PFSK-1 (cell line): Measurements from ENCODE around the gene WDR91.

Experiments
- FOXP2 ChIP-seq: optimal IDR thresholded peaks from 2 replicates; pipeline ENCODE3; 2011; ENCODE audit warnings: borderline replicate concordance, control low read depth, inconsistent platforms; ENCODE audit not compliant: insufficient read depth; ENCODE audit errors: extremely low read length, extremely low read depth
- POLR2AphosphoS5 ChIP-seq: IDR thresholded peaks from 2 replicates; pipeline ENCODE4 v1.6.1; 2012; ENCODE audit warnings: low read depth, mild to moderate bottlenecking, control low read depth, low read length, moderate library complexity
- REST ChIP-seq, 2 experiments: IDR thresholded peaks; 2 replicates each; pipeline versions ENCODE4 v1.6.1 to v1.8.0; 2011 to 2012; ENCODE audit warnings: low read depth in 2 of 2, low read length in 2 of 2, control low read depth in 1 of 2, inconsistent platforms in 1 of 2, mild to moderate bottlenecking in 1 of 2, moderate library complexity in 1 of 2; ENCODE audit not compliant: insufficient read depth in 1 of 2
- SIN3A ChIP-seq: IDR thresholded peaks from 2 replicates; pipeline ENCODE4 v1.6.1; 2012; ENCODE audit warnings: mild to moderate bottlenecking, low read length, moderate library complexity, borderline replicate concordance; ENCODE audit not compliant: insufficient read depth
- TAF1 ChIP-seq: IDR thresholded peaks from 2 replicates; pipeline ENCODE4 v1.6.1; 2012; ENCODE audit warnings: low read length, control low read depth, borderline replicate concordance; ENCODE audit not compliant: insufficient read depth

WDR91 gene

DNA sequence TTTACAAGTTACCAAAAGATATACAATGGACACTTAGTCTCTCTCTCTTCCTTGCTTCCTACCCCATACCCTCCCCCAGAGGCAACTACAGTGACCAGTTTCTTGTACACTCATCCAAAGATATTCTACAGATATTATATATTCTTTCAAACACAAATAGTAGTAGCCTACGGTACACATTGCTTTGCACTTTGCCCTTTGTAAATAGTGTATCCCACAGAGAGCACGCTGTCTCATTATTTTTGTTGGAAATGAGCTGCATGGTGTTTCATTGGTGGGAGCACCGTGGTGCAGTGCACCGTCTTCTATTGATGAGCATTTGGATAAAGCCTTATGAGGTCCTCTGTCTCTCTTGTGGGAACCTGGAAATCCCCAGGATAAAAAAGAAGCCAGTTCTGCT is 46.5 kb upstream of the WDR91 start:
- TF ChIP-seq TAF1, result no peak
- no peak for TF ChIP-seq SIN3A
- TF ChIP-seq REST (IDR thresholded peaks at IDR 0.05; ENCODE audit: insufficient read depth in 1 of 2, low read depth in 2 of 2, low read length in 2 of 2), result no peak
- TF ChIP-seq FOXP2, result no peak
- no peak for TF ChIP-seq POLR2AphosphoS5

DNA sequence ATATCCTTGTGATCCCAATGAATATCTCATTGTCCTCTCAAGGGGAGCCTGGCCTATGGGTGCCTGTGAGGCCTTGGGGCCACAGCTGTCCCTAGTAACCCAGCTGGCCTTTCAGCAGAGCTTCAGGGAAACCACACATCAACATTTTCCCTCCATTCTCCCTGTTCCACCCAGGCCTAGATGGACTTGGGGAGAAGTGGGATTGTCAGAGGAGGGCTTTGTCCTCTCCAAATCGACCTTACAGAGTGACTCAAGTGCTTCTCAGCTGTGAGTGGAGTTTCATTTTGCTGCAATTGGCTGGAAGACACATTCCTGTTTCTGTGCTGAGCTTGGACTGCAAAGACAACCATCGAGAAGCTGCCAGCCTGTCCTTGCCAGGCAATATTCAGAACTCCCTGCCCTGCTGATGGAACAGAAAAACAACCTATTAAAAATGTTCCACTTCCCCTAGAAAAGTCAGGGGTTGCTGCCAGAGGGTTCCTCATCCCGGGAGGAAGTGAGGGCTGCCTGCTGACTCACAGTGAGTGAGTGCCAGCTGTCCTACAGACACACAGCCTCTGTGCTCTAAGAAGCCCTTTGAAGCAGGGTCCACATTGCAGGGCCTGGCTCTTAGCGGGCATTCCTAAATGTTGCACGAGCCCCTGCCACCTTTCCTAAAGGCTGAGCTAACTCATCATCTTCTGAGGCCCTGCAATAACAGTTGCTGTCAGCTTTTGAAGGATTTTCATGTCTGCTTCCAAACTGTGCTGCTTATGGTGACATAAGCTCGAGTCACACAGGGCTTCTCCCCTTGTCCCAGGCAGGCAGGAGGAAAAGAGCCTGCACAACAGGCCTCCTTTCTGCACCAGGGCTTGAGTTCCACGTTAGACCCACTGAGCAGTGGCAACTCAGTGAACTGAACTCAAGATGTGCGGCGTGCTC is 42.8 kb upstream of the WDR91 start:
- TF ChIP-seq SIN3A (no peak), FOXP2 (no peak), REST (IDR thresholded peaks at IDR 0.05; ENCODE audit: insufficient read depth in 1 of 2, low read depth in 2 of 2, low read length in 2 of 2) (no peak), TAF1 (no peak), POLR2AphosphoS5 (no peak)

DNA sequence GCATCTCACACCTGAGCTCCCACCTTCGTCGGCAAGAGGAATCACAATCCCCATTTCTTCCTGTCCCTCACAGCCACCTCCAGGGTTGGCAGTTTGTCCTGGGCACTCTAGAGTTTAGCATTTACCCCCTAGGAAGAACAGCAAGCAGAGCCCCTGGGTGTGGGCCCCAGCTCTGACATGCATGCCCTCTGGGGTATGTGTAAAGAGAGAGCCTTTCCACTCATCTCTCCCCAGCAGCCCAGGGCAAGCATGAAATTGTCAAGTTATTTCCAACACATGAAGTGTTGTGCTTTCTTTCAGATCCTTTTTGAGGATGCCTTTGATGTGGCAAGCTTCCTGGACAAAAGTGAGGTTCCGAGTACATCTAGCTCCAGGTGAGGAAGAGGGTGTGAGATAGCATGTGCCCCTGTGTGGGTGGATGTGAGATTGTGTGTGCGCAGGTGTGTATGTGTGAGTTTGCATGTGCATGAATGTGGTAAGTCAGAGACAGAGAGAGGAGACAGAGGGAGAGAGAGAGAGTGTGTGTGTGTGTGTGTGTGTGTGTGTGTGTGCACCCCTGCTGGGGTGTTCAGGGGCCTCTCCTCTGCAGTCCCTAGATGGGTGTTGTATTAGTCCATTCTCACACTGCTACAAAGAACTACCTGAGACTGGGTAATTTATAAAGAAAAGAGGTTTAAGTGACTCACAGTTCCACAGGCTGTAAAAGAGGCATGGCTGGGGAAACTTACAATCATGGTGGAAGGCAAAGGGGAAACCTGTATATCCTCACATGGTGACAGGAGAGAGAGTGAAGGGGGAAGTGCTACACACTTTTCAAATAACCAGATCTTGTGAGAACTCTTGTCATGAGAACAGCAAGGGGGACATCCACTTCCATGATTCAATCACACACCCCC is 40.4 kb upstream of the WDR91 start:
- TF ChIP-seq FOXP2, result no peak
- no peak for TF ChIP-seq TAF1
- TF ChIP-seq SIN3A, result no peak

- TF ChIP-seq POLR2AphosphoS5, result no peak
- TF ChIP-seq TAF1, result no peak
- TF ChIP-seq SIN3A, result no peak
- TF ChIP-seq FOXP2, result no peak
- TF ChIP-seq REST (IDR thresholded peaks at IDR 0.05; ENCODE audit: insufficient read depth in 1 of 2, low read depth in 2 of 2, low read length in 2 of 2), result no peak
Observed at GRCh38 chr7:135248546-135248945, 37.2 kb upstream of the WDR91 start.

DNA sequence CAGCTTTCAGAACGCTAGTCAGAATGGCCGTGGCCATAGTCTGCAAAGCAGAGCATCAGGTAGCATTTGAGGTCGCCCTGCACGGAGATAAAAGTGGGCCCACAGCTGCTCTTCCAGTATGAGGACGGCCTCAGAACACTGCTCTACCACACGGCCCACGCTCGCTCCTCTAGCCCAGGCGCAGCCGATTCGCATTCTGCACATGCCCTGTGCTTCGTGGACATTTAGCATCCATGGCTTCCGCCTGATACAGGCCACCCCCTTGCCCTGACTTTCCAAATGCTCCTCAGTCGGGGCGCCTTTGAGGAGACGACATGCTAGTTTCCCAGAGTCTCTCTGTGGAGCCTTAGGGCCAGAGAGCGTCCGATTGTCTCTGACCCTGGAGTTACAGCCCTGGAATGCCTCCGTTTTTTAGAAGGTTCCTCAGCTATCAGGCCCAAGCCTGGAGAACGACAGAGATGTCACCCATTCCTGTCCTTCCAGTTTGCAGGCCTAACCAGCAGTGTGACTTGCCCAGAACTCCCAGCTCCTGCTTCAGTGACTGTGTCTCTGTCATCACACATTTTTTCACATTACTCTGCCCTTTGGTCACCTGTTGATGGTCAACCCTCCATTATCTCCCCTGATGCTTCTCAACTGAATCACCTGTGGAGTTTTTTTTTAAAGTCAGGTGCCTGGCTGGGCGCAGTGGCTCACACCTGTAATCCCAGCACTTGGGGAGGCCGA is 36.6 kb upstream of the WDR91 start:
- TF ChIP-seq FOXP2 (no peak), SIN3A (no peak), POLR2AphosphoS5 (no peak), REST (IDR thresholded peaks at IDR 0.05; ENCODE audit: insufficient read depth in 1 of 2, low read depth in 2 of 2, low read length in 2 of 2) (no peak), TAF1 (no peak)
